Measurements from ENCODE around the gene LNX2. TPM values are rescaled to one million over a fixed set of nuclear protein-coding genes. Genes with fewer than 3 reads are reported as not detected.

The LNX2 gene
- total and polyA plus RNA-seq, 2 donors (not counting 1 experiment from before 2014, with no cell fraction given): 2.9 to 10.9 TPM

DNA sequence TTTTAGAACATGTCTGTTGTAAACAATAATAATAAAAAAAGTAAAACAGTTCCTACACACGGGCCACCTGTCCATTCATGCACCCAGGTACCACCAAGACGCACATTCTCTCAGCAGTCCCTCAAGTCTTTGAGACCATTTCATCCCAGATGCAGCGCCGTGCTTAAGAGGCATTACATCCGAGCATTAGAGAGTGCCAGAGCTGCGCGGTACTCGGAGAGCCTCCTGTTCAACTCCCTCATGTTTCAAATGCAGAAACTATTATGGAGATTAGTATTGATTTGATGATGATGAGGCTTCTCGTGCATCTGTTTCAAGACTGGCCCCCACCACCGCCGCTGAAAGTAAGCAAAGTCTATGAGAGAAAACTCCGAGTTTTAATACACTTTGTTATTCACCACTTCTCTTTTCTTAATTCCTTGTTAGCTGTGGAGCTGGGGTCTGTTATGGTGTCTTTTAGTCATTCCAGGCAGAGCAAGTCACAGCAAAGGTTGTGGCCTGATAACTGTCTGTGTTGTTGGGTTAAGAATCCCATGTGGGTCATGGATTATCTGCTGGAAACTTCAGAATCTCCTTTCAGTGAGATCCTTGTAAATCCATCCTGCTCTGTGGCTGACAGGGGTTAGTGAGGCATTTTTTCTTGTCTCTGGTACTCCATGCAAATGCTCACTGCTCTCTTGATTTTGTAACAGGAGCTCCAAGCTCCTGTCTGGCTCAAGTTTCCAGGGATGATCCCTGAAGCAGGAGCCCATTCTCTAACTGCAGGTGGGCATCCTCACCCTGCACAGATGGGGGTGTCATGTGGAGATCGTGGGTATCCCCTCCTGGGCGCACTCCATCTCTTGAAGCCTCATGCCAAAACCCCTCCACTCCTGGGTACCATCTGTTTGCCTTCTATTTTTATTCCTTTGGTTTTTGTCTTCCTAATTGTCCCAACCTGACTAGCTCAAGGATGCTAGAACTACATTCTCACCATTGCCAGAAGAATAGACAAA lies 95.1 kb downstream of the LNX2 start:
- CTCF ChIA-PET: interaction anchor here (0.8 kb wide), 1 partner anchor 301 kb away, joined by 3 read pairs; no protein-coding TSS in a partner anchor
- no peak overlapping the region for H3K4me3 ChIP-seq (ENCODE audit: control extremely low read depth in 1 of 5, extremely low read depth in 1 of 5, insufficient read depth in 1 of 5, low read depth in 2 of 5, low read length in 4 of 5)
- H3K4me2 ChIP-seq (replicated peaks; ENCODE audit: low read depth, low read length, poor library complexity, severe bottlenecking): no peak overlapping the region
- H3K27ac ChIP-seq (ENCODE audit: low read length in 2 of 2): no peak overlapping the region
- H3K27me3 Mint-ChIP-seq: no peaks in the 10 kb centered on the region
- intact Hi-C loops (cut with micrococcal nuclease): no loop called here
- H3K36me3 ChIP-seq (replicated peaks in 1 of 2; ENCODE audit: control extremely low read depth in 1 of 2, control insufficient read depth in 1 of 2, extremely low read depth in 1 of 2, insufficient read depth in 2 of 2, low read length in 1 of 2): no peaks in the 10 kb centered on the region
- POLR2A ChIA-PET: no interaction called here
- peaks cover 27% of the 10 kb centered on the region for H3K4me1 Mint-ChIP-seq
- WGBS (ENCODE audit: insufficient coverage): 98% methylated on average over 6 of the region's 14 CpGs
- H3K4me1 ChIP-seq (ENCODE audit: control insufficient read depth in 2 of 2, insufficient read depth in 2 of 2, low read length in 2 of 2): peaks cover 14 to 21% of the 10 kb centered on the region in 2 donors
- no peaks in the 10 kb centered on the region for H3K9me3 Mint-ChIP-seq (ENCODE audit: insufficient read depth)
- no peak overlapping the region for H2AFZ ChIP-seq (ENCODE audit: insufficient read depth, low read depth, low read length, poor library complexity, severe bottlenecking)
- TF ChIP-seq, protein P1, sequence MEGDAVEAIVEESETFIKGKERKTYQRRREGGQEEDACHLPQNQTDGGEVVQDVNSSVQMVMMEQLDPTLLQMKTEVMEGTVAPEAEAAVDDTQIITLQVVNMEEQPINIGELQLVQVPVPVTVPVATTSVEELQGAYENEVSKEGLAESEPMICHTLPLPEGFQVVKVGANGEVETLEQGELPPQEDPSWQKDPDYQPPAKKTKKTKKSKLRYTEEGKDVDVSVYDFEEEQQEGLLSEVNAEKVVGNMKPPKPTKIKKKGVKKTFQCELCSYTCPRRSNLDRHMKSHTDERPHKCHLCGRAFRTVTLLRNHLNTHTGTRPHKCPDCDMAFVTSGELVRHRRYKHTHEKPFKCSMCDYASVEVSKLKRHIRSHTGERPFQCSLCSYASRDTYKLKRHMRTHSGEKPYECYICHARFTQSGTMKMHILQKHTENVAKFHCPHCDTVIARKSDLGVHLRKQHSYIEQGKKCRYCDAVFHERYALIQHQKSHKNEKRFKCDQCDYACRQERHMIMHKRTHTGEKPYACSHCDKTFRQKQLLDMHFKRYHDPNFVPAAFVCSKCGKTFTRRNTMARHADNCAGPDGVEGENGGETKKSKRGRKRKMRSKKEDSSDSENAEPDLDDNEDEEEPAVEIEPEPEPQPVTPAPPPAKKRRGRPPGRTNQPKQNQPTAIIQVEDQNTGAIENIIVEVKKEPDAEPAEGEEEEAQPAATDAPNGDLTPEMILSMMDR (IDR thresholded peaks at IDR 0.05): no peak
- TF ChIP-seq EZH2 (IDR thresholded peaks at IDR 0.05; ENCODE audit: borderline replicate concordance, insufficient read depth, low read depth, low read length, poor library complexity, severe bottlenecking): no peak
- peaks cover 0 to 7% (median 2%) of the 10 kb centered on the region in 4 experiments for H3K27me3 ChIP-seq (replicated peaks in 1 of 4; ENCODE audit: control extremely low read depth in 1 of 4, control insufficient read depth in 3 of 4, insufficient read depth in 4 of 4, low read length in 3 of 4)
- no peaks in the 10 kb centered on the region for H4K20me1 ChIP-seq (ENCODE audit: control insufficient read depth, insufficient read depth, low read length, poor library complexity, severe bottlenecking)
- ATAC-seq (ENCODE audit: low read depth): no peak
- H3K4me3 Mint-ChIP-seq: no peak overlapping the region
- H3K9ac ChIP-seq (ENCODE audit: low read length): no peak overlapping the region
- H3K27ac Mint-ChIP-seq: no peak overlapping the region
- peaks cover 0 to 11% (median 0%) of the 10 kb centered on the region in 3 donors for H3K9me3 ChIP-seq (ENCODE audit: control extremely low read depth in 1 of 3, control insufficient read depth in 2 of 3, insufficient read depth in 1 of 3, low read length in 2 of 3)
- no peaks in the 10 kb centered on the region for H3K79me2 ChIP-seq (ENCODE audit: control insufficient read depth, insufficient read depth, low read length)
- no peak for DNase-seq
